Measurements from ENCODE around the gene ARHGAP15. TPM values are rescaled to one million over a fixed set of nuclear protein-coding genes. Genes with fewer than 3 reads are reported as not detected.

The ARHGAP15 gene
- total RNA-seq, 1 experiment from 2014 or later = 0.42 TPM

- no peaks in the 10 kb centered on the region for H3K9me2 ChIP-seq (ENCODE audit: insufficient read depth)
- no peak overlapping the region for H3K4me2 ChIP-seq (ENCODE audit: low read length)
- H3K36me3 ChIP-seq (ENCODE audit: control insufficient read depth in 1 of 2, insufficient read depth in 2 of 2, low read length in 2 of 2) = no peaks in the 10 kb centered on the region
- no peak for DNase-seq (ENCODE audit: low read depth, low spot score)
- no TSS peak for BruUV-seq (replicated peaks)
- RAD21 ChIA-PET (ENCODE audit: low non-redundant PET in 1 of 2, low total read pairs in 2 of 2, uncharacterized antibody in 2 of 2, unreplicated experiment in 2 of 2) = no interaction called here
- TF ChIP-seq POLR2A (IDR thresholded peaks at IDR 0.05; ENCODE audit: borderline replicate concordance, extremely low read depth, insufficient read depth, insufficient read length) (no peak), REST (IDR thresholded peaks at IDR 0.05; ENCODE audit: low read depth) (no peak), TCF7L2 (IDR thresholded peaks at IDR 0.05; ENCODE audit: borderline replicate concordance, extremely low read depth, insufficient read depth, insufficient read length) (no peak), CEBPB (IDR thresholded peaks at IDR 0.05; ENCODE audit: low read depth) (no peak), YY1 (IDR thresholded peaks at IDR 0.05; ENCODE audit: extremely low read depth, insufficient replicate concordance, low read depth, low read length) (no peak), ZFX (IDR thresholded peaks at IDR 0.05) (no peak), RAD21 (IDR thresholded peaks at IDR 0.05; ENCODE audit: low read depth) (no peak), CBX3 (IDR thresholded peaks at IDR 0.05; ENCODE audit: low read depth) (no peak), ELF1 (IDR thresholded peaks at IDR 0.05; ENCODE audit: borderline replicate concordance, low read depth) (no peak), SP1 (IDR thresholded peaks at IDR 0.05; ENCODE audit: low read depth) (no peak), EGR1 (IDR thresholded peaks at IDR 0.05; ENCODE audit: low read depth) (no peak), ZBTB33 (IDR thresholded peaks at IDR 0.05; ENCODE audit: extremely low read depth, insufficient replicate concordance, low read length) (no peak), CTCF (IDR thresholded peaks at IDR 0.05 in 2 of 3, conservative IDR thresholded peaks at IDR 0.05 in 1 of 3; ENCODE audit: borderline replicate concordance in 1 of 3, insufficient read depth in 1 of 3, low read depth in 2 of 3, low read length in 2 of 3) (no peak), SRF (IDR thresholded peaks at IDR 0.05; ENCODE audit: low read depth) (no peak), ATF3 (IDR thresholded peaks at IDR 0.05) (no peak), MAX (IDR thresholded peaks at IDR 0.05) (no peak)
- intact Hi-C loops (cut with micrococcal nuclease) = no loop called here
- CTCF ChIA-PET = no interaction called here
- H3K4me1 ChIP-seq (ENCODE audit: control insufficient read depth in 1 of 2, insufficient read depth in 2 of 2, low read length in 2 of 2) = no peaks in the 10 kb centered on the region
- no peak overlapping the region for H3K9ac ChIP-seq (ENCODE audit: low read length)
- H4K20me1 ChIP-seq (ENCODE audit: insufficient read depth) = no peaks in the 10 kb centered on the region
- no peak for ATAC-seq
- no peak overlapping the region for H2AFZ ChIP-seq (ENCODE audit: low read depth, low read length, poor library complexity, severe bottlenecking)
- H3K9me3 ChIP-seq (ENCODE audit: control insufficient read depth in 1 of 2, insufficient read depth in 1 of 2, low read depth in 1 of 2, low read length in 2 of 2) = no peaks in the 10 kb centered on the region
- no peak overlapping the region for H3K4me3 ChIP-seq (replicated peaks in 1 of 2; ENCODE audit: low read depth in 1 of 2, low read length in 2 of 2)
- H3K79me2 ChIP-seq (ENCODE audit: insufficient read depth, low read length) = no peaks in the 10 kb centered on the region
- POLR2A ChIA-PET = no interaction called here
- H3K27ac ChIP-seq (ENCODE audit: low read depth, low read length) = no peak overlapping the region
- no peaks in the 10 kb centered on the region for H3K27me3 ChIP-seq (ENCODE audit: insufficient read depth, low read length)
These were observed 545.8 kb downstream of the ARHGAP15 start for GRCh38 chr2:143675021-143675420.
